VCaP (cell line): ENCODE data around the gene TSSC4.

Experiments used
- H3K27ac ChIP-seq: fragments of 450-650 bp; 2 replicates; pipeline ENCODE4 v1.5.1; 2017
- CTCF ChIP-seq: fragments of 450-650 bp; conservative IDR thresholded peaks from 2 replicates; pipeline ENCODE4 v1.5.1; 2017; ENCODE audit warnings: mild to moderate bottlenecking, moderate library complexity

Gene TSSC4

GRCh38 chr11:2447951-2448650 lies 47.6 kb downstream of the TSSC4 start:
- H3K27ac ChIP-seq = no peak overlapping the region
- no peak for TF ChIP-seq CTCF

- H3K27ac ChIP-seq = no peak overlapping the region
These were observed 48.4 kb downstream of the TSSC4 start for GRCh38 chr11:2448661-2449547.

GRCh38 chr11:2449548-2450320 lies 49.2 kb downstream of the TSSC4 start:
- no peak for TF ChIP-seq CTCF
- H3K27ac ChIP-seq = no peak overlapping the region

More at GRCh38 chr11:2448661-2449547, 48.4 kb downstream of the TSSC4 start:
- no peak for TF ChIP-seq CTCF

GRCh38 chr11:2450321-2451041 lies 49.9 kb downstream of the TSSC4 start:
- no peak overlapping the region for H3K27ac ChIP-seq
- no peak for TF ChIP-seq CTCF

GRCh38 chr11:2451336-2451735 lies 50.8 kb downstream of the TSSC4 start:
- no peak for TF ChIP-seq CTCF
- H3K27ac ChIP-seq = no peak overlapping the region

- H3K27ac ChIP-seq = no peak overlapping the region
- TF ChIP-seq CTCF = no peak
These were observed 51.4 kb downstream of the TSSC4 start for GRCh38 chr11:2451916-2452315.
